WTC11 (cell line): ENCODE data around the gene CRB1. TPM values are rescaled to one million over a fixed set of nuclear protein-coding genes. Genes with fewer than 3 reads are reported as not detected.

Experiments
- ATAC-seq: fragments of 200-7000 bp; cut with Tn5 transposase; 2 replicates; pipeline ENCODE4 v1.10.0; 2021; ENCODE audit warnings: mild to moderate bottlenecking, moderate library complexity
- CTCF ChIA-PET: fragments of 300-600 bp; sonication (Branson Sonifier 250); formaldehyde crosslinking; loops from one replicate; lab custom pipeline; 2021; ENCODE audit warnings: antibody characterized with exemption; lab: Charles Lee
- POLR2A ChIA-PET: fragments of 350-600 bp; sonication (Branson Sonifier 250); formaldehyde crosslinking; loops from one replicate; lab custom pipeline; 2021; ENCODE audit warnings: antibody characterized with exemption; lab: Charles Lee
- DNase-seq: peaks from one replicate; pipeline ENCODE4 v3.0.0; 2021; ENCODE audit warnings: low spot score
- H3K27ac Mint-ChIP-seq: 2 replicates; pipeline ENCODE4 v1.8.0; 2021; ENCODE audit warnings: mixed read lengths
- H3K27me3 Mint-ChIP-seq: 2 replicates; pipeline ENCODE4 v1.8.0; 2021; ENCODE audit warnings: low read depth, mild to moderate bottlenecking, moderate library complexity, mixed read lengths
- H3K36me3 Mint-ChIP-seq: 2 replicates; pipeline ENCODE4 v1.8.0; 2021; ENCODE audit warnings: mixed read lengths
- H3K4me1 Mint-ChIP-seq: 2 replicates; pipeline ENCODE4 v1.8.0; 2022; ENCODE audit warnings: mixed read lengths
- H3K4me3 Mint-ChIP-seq: 2 replicates; pipeline ENCODE4 v1.8.0; 2021; ENCODE audit warnings: mild to moderate bottlenecking, moderate library complexity, mixed read lengths
- H3K9me3 Mint-ChIP-seq: 2 replicates; pipeline ENCODE4 v1.8.0; 2021; ENCODE audit warnings: mixed read lengths
- CDX4 ChIP-seq: fragments of 250-450 bp; sonication (Bioruptor Pico); IDR thresholded peaks from 2 replicates; pipeline ENCODE4 v1.9.0; 2021; ENCODE audit warnings: moderate library complexity, mild to moderate bottlenecking, inconsistent platforms, borderline replicate concordance
- CREM ChIP-seq: sonication (generic); formaldehyde crosslinking; IDR thresholded peaks from 2 replicates; pipeline ENCODE4 v1.8.1; 2022; ENCODE audit warnings: mild to moderate bottlenecking, missing genetic modification reagents, moderate library complexity
- IRF2 ChIP-seq: sonication (generic); formaldehyde crosslinking; IDR thresholded peaks from 2 replicates; pipeline ENCODE4 v1.8.0; 2022; ENCODE audit warnings: low read depth, missing genetic modification reagents, borderline replicate concordance
- JUN ChIP-seq: sonication (generic); formaldehyde crosslinking; IDR thresholded peaks from 2 replicates; pipeline ENCODE4 v1.8.0; 2023; ENCODE audit warnings: mild to moderate bottlenecking, missing genetic modification reagents
- NFYB ChIP-seq: sonication (generic); formaldehyde crosslinking; conservative IDR thresholded peaks from 2 replicates; pipeline ENCODE4 v1.8.0; 2022; ENCODE audit warnings: low read depth, missing genetic modification reagents
- RELA ChIP-seq: sonication (generic); formaldehyde crosslinking; IDR thresholded peaks from 2 replicates; pipeline ENCODE4 v1.8.1; 2022; ENCODE audit warnings: missing genetic modification reagents, mild to moderate bottlenecking, borderline replicate concordance
- SP1 ChIP-seq: sonication (generic); formaldehyde crosslinking; conservative IDR thresholded peaks from 2 replicates; pipeline ENCODE4 v1.8.1; 2022; ENCODE audit warnings: missing genetic modification reagents
- TCF7 ChIP-seq: sonication (generic); formaldehyde crosslinking; IDR thresholded peaks from 2 replicates; pipeline ENCODE4 v1.8.0; 2022; ENCODE audit warnings: mild to moderate bottlenecking, low read depth, missing genetic modification reagents, moderate library complexity
- TEAD1 ChIP-seq: sonication (generic); formaldehyde crosslinking; IDR thresholded peaks from 2 replicates; pipeline ENCODE4 v1.8.0; 2022; ENCODE audit warnings: mild to moderate bottlenecking, missing genetic modification reagents
- ZNF263 ChIP-seq: sonication (generic); formaldehyde crosslinking; IDR thresholded peaks from 2 replicates; pipeline ENCODE4 v1.8.1; 2022; ENCODE audit warnings: low read depth, mild to moderate bottlenecking, moderate library complexity, missing genetic modification reagents
- ZNF396 ChIP-seq: fragments of 250-450 bp; sonication (Bioruptor Pico); IDR thresholded peaks from 2 replicates; pipeline ENCODE4 v1.8.0; 2021; ENCODE audit warnings: mild to moderate bottlenecking, moderate library complexity, borderline replicate concordance
- ZNF423 ChIP-seq: fragments of 250-450 bp; sonication (Bioruptor Pico); IDR thresholded peaks from 2 replicates; pipeline ENCODE4 v2.1.2; 2022; ENCODE audit warnings: mild to moderate bottlenecking, moderate library complexity
- ZNF671 ChIP-seq: fragments of 250-450 bp; sonication (Bioruptor Pico); IDR thresholded peaks from 2 replicates; pipeline ENCODE4 v1.8.0; 2021; ENCODE audit warnings: mild to moderate bottlenecking
- total RNA-seq: library from RNA; stranded (reverse); gene quantifications from 3 replicates; pipeline ENCODE4 v1.2.3, GENCODE V29; 2021
- TF ChIP-seq, protein P1 (sequence below): fragments of 250-450 bp; sonication (Bioruptor Pico); conservative IDR thresholded peaks from 2 replicates; pipeline ENCODE4 v1.9.0; 2021; ENCODE audit warnings: mild to moderate bottlenecking
- TF ChIP-seq, protein P2 (sequence below): sonication (generic); formaldehyde crosslinking; IDR thresholded peaks from 2 replicates; pipeline ENCODE4 v1.8.1; 2022; ENCODE audit warnings: missing genetic modification reagents, borderline replicate concordance

CRB1 gene
- total RNA-seq, 1 experiment from 2014 or later = 0.11 TPM

GRCh38 chr1:197462539-197462938, 194.5 kb downstream of the CRB1 start (continued):
- TF ChIP-seq, protein P1, sequence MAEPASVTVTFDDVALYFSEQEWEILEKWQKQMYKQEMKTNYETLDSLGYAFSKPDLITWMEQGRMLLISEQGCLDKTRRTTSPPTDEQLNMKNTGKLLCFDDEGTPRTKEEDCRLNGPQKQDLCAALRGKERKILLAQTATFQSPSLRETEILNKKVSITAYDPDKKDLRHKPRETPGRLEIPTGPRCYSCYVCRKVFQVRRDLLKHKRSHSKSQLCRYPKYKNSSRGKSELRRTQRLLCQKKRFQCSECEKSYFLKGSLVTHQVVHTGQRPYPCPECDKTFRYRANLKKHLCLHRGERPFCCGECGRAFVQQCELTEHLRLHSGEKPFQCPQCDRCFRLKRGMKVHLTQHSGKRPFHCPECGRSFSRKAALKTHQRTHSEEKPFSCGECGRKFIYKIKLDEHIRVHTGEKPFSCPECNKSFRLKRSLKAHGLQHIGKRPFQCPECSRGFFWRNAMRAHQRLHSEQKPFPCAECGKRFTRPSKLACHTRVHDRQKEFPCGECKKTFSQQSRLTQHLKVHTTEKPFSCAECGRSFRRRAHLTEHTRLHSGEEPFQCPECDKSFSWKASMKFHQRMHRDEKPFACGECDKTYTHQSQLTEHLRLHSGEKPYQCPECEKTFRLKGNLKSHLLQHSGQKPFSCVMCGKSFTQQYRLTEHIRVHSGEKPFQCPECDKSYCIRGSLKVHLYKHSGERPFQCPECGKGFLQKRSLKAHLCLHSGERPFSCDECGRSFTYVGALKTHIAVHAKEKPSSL (CRISPR knock-in tag) = no peak
- TF ChIP-seq CDX4 (CRISPR knock-in tag) (no peak), NFYB (CRISPR knock-in tag) (no peak), RELA (CRISPR knock-in tag) (no peak), ZNF423 (CRISPR knock-in tag) (no peak), TCF7 (no peak)
- TF ChIP-seq, all 79 proteins: peak for 0

- ChIA-PET POLR2A (no interaction called here), CTCF (interaction anchor here (0.7 kb wide), 1 partner anchor 289 kb away, joined by 3 read pairs; no protein-coding TSS in a partner anchor)
These were observed 195.1 kb downstream of the CRB1 start for GRCh38 chr1:197463142-197463541.

DNA sequence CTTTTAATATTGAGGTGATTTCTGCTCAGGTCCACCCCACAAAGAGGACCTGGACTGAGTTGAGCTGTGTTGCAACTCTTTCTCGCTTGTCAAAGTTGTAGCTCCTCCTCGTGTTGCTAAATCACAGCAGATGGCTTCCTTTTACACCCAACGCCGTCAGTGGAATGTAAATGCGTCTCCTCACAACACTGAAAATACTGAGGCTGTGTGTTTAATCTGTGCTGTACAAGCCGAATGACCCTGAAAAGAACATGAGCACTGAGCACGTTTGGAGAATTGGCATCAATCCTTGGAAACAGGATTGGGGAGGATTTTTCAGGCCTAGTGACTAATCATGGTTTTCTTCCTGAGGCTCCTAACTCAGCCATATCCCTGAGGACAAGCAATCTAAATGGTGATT, 196.0 kb downstream of the CRB1 start:
- no peak overlapping the region; the same call in 1 of the 2 replicates for H3K27ac Mint-ChIP-seq
- no peak overlapping the region for H3K4me3 Mint-ChIP-seq
- H3K9me3 Mint-ChIP-seq = no peaks in the 10 kb centered on the region
- DNase-seq = no peak
- peaks cover 31% of the 10 kb centered on the region for H3K4me1 Mint-ChIP-seq
- ChIA-PET POLR2A (no interaction called here), CTCF (no interaction called here)
- no peak; the same call in 1 of the 2 replicates for ATAC-seq
- no peaks in the 10 kb centered on the region for H3K36me3 Mint-ChIP-seq
- no peaks in the 10 kb centered on the region for H3K27me3 Mint-ChIP-seq
- TF ChIP-seq ZNF396 (CRISPR knock-in tag) = no peak

More at GRCh38 chr1:197463142-197463541, 195.1 kb downstream of the CRB1 start:
- Mint-ChIP-seq H3K27me3 (no peaks in the 10 kb centered on the region), H3K9me3 (no peaks in the 10 kb centered on the region), H3K4me1 (peaks cover 24% of the 10 kb centered on the region), H3K4me3 (no peak overlapping the region), H3K27ac (no peak overlapping the region; the same call in 1 of the 2 replicates), H3K36me3 (no peaks in the 10 kb centered on the region)
- DNase-seq = no peak
- no peak for ATAC-seq
- TF ChIP-seq ZNF423 (CRISPR knock-in tag) (no peak), CREM (CRISPR knock-in tag) (no peak), SP1 (CRISPR knock-in tag) (no peak)
- TF ChIP-seq, protein P2, sequence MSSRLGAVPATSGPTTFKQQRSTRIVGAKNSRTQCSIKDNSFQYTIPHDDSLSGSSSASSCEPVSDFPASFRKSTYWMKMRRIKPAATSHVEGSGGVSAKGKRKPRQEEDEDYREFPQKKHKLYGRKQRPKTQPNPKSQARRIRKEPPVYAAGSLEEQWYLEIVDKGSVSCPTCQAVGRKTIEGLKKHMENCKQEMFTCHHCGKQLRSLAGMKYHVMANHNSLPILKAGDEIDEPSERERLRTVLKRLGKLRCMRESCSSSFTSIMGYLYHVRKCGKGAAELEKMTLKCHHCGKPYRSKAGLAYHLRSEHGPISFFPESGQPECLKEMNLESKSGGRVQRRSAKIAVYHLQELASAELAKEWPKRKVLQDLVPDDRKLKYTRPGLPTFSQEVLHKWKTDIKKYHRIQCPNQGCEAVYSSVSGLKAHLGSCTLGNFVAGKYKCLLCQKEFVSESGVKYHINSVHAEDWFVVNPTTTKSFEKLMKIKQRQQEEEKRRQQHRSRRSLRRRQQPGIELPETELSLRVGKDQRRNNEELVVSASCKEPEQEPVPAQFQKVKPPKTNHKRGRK = no peak

- H3K4me3 Mint-ChIP-seq = no peak overlapping the region
- DNase-seq = no peak
- no peaks in the 10 kb centered on the region for H3K36me3 Mint-ChIP-seq
- no peak for TF ChIP-seq ZNF671 (CRISPR knock-in tag)
- TF ChIP-seq ZNF263 = no peak
- CTCF ChIA-PET = no interaction called here
- no peak for ATAC-seq
- POLR2A ChIA-PET = no interaction called here
- H3K27me3 Mint-ChIP-seq = no peaks in the 10 kb centered on the region
- H3K4me1 Mint-ChIP-seq = peaks cover 48% of the 10 kb centered on the region
- no peaks in the 10 kb centered on the region for H3K9me3 Mint-ChIP-seq
- no peak overlapping the region for H3K27ac Mint-ChIP-seq
These were observed 197.7 kb downstream of the CRB1 start for GRCh38 chr1:197465528-197466327.

- Mint-ChIP-seq H3K9me3 (no peaks in the 10 kb centered on the region), H3K27ac (no peak overlapping the region), H3K36me3 (no peaks in the 10 kb centered on the region), H3K4me3 (no peak overlapping the region), H3K4me1 (peaks cover 51% of the 10 kb centered on the region), H3K27me3 (no peaks in the 10 kb centered on the region)
- TF ChIP-seq JUN (CRISPR knock-in tag) (no peak), IRF2 (CRISPR knock-in tag) (no peak), TEAD1 (CRISPR knock-in tag) (no peak)
- ATAC-seq (no peak), DNase-seq (no peak)
- CTCF ChIA-PET = no interaction called here
- POLR2A ChIA-PET = no interaction called here
These were observed 198.8 kb downstream of the CRB1 start for GRCh38 chr1:197466813-197467212.
